Kidney glomerular epithelial cell (primary cell): ENCODE results near the gene SC5D.
A peak's percentile ranks its signal among the peaks of the same experiment; 100 is the strongest.

Source experiments
- DNase-seq: peaks from one replicate; lab custom pipeline; 2025; lab: John Stamatoyannopoulos, UW

SC5D gene

GRCh38 chr11:121329781-121330395 is 37.3 kb downstream of the SC5D start:
- DNase-seq, result no peak

- no peak for DNase-seq
Measured at GRCh38 chr11:121330614-121331435, 38.3 kb downstream of the SC5D start.

- DNase-seq, result no peak
Measured at GRCh38 chr11:121334973-121335710, 42.6 kb downstream of the SC5D start.

- DNase-seq, result no peak
Measured at GRCh38 chr11:121336279-121336937, 43.8 kb downstream of the SC5D start.

- no peak for DNase-seq
Measured at GRCh38 chr11:121337078-121337477, 44.5 kb downstream of the SC5D start.

GRCh38 chr11:121337740-121338272 is 45.2 kb downstream of the SC5D start:
- no peak for DNase-seq

GRCh38 chr11:121338536-121338935 is 46.0 kb downstream of the SC5D start:
- no peak for DNase-seq

- no peak for DNase-seq
Measured at GRCh38 chr11:121340032-121340580, 47.5 kb downstream of the SC5D start.

- no peak for DNase-seq
Measured at GRCh38 chr11:121341609-121342008, 49.0 kb downstream of the SC5D start.

GRCh38 chr11:121344824-121345223 is 52.3 kb downstream of the SC5D start:
- no peak for DNase-seq

- DNase-seq, result no peak
Measured at GRCh38 chr11:121347094-121347493, 54.5 kb downstream of the SC5D start.

- no peak for DNase-seq
Measured at GRCh38 chr11:121347813-121348212, 55.2 kb downstream of the SC5D start.

- no peak for DNase-seq
Measured at GRCh38 chr11:121348220-121348875, 55.8 kb downstream of the SC5D start.

GRCh38 chr11:121349790-121350189 is 57.2 kb downstream of the SC5D start:
- DNase-seq, result no peak

GRCh38 chr11:121350314-121351082 is 57.9 kb downstream of the SC5D start:
- DNase-seq, result no peak

- peak; percentile 28 for DNase-seq
Measured at GRCh38 chr11:121351083-121351630, 58.6 kb downstream of the SC5D start.

GRCh38 chr11:121352251-121352891 is 59.8 kb downstream of the SC5D start:
- no peak for DNase-seq

GRCh38 chr11:121354192-121354591 is 61.6 kb downstream of the SC5D start:
- DNase-seq, result no peak

GRCh38 chr11:121356357-121356756 is 63.8 kb downstream of the SC5D start:
- no peak for DNase-seq
